HCT116 (cell line): ENCODE results near the gene DLL1. TPM values are rescaled to one million over a fixed set of nuclear protein-coding genes. Genes with fewer than 3 reads are reported as not detected.

Experiments used
- ATAC-seq: fragments of 200-7000 bp; cut with Tn5 transposase; 2 replicates; pipeline ENCODE4 v1.9.1; 2020; ENCODE audit warnings: mild to moderate bottlenecking, moderate library complexity
- BruUV-seq: library from RNA; stranded (reverse); fragments of 400-500 nt; replicated peaks from 2 replicates; lab custom pipeline; 2021; lab: Mats Ljungman, UMichigan
- CTCF ChIA-PET: fragments of 300-600 bp; sonication (Branson Sonifier 250); formaldehyde crosslinking; loops from one replicate; lab custom pipeline; 2021; ENCODE audit warnings: antibody characterized with exemption; lab: Charles Lee
- POLR2A ChIA-PET: fragments of 300-600, 350-600 bp; sonication (Branson Sonifier 250); formaldehyde crosslinking; loops from one replicate; lab custom pipeline; 2021; ENCODE audit warnings: antibody characterized with exemption; lab: Charles Lee
- RAD21 ChIA-PET, 2 experiments: fragments of 300-600 bp; sonication (Branson Sonifier 250); formaldehyde crosslinking; loops; one replicate each; lab custom pipeline; 2023; ENCODE audit warnings: low total read pairs in 2 of 2; ENCODE audit not compliant: uncharacterized antibody in 2 of 2, unreplicated experiment in 2 of 2, low non-redundant PET in 1 of 2; lab: Charles Lee
- DNase-seq: peaks from one replicate; pipeline ENCODE4 v3.0.0-alpha.2; 2010; ENCODE audit warnings: low read depth, low spot score
- H2AFZ ChIP-seq: fragments of 200-600 bp; shearing (Covaris generic), sonication (generic); 2 replicates; pipeline ENCODE4 v1.6.1; 2017; ENCODE audit warnings: low read depth, mixed run types, mixed read lengths, antibody characterized with exemption, low read length; ENCODE audit not compliant: poor library complexity, severe bottlenecking
- H3K27ac ChIP-seq: 2 replicates; pipeline ENCODE4 v1.5.1; 2012; ENCODE audit warnings: low read depth, low read length
- H3K27me3 ChIP-seq: fragments of 200-600 bp; sonication (generic); 2 replicates; pipeline ENCODE4 v1.6.1; 2016; ENCODE audit warnings: mixed run types, low read length, mixed read lengths; ENCODE audit not compliant: insufficient read depth
- H3K36me3 ChIP-seq, 2 experiments: fragments of 200-500 bp in 1 of 2; fragments of 200-600 bp in 1 of 2; sonication (Bioruptor generic) in 1 of 2; sonication (generic) in 1 of 2; 2 replicates each; pipeline versions ENCODE4 v1.5.1 to v1.6.1; 2014 to 2016; ENCODE audit warnings: low read length in 2 of 2, inconsistent platforms in 1 of 2, mixed read lengths in 1 of 2, mixed run types in 1 of 2; ENCODE audit not compliant: insufficient read depth in 2 of 2, control insufficient read depth in 1 of 2
- H3K4me1 ChIP-seq, 2 experiments: fragments of 200-600 bp in 1 of 2; sonication (generic) in 1 of 2; 2 replicates each; pipeline versions ENCODE4 v1.5.1 to v1.6.1; 2012 to 2017; ENCODE audit warnings: low read length in 2 of 2, inconsistent platforms in 1 of 2, mild to moderate bottlenecking in 1 of 2, mixed read lengths in 1 of 2, mixed run types in 1 of 2, moderate library complexity in 1 of 2; ENCODE audit not compliant: insufficient read depth in 2 of 2, control insufficient read depth in 1 of 2
- H3K4me2 ChIP-seq: fragments of 200-600 bp; sonication (generic); 2 replicates; pipeline ENCODE4 v1.6.1; 2017; ENCODE audit warnings: mixed run types, low read length, mixed read lengths
- H3K4me3 ChIP-seq, 2 experiments: fragments of 200-600 bp in 1 of 2; sonication (generic) in 1 of 2; replicated peaks in 1 of 2; 2 replicates each; pipeline ENCODE4 v1.5.1; 2011 to 2016; ENCODE audit warnings: low read length in 2 of 2, control low read depth in 1 of 2, low read depth in 1 of 2, mild to moderate bottlenecking in 1 of 2, mixed read lengths in 1 of 2, mixed run types in 1 of 2
- H3K79me2 ChIP-seq: fragments of 200-600 bp; sonication (generic); 2 replicates; pipeline ENCODE4 v1.6.1; 2017; ENCODE audit warnings: mild to moderate bottlenecking, mixed run types, low read length, moderate library complexity, mixed read lengths; ENCODE audit not compliant: insufficient read depth
- H3K9ac ChIP-seq: fragments of 200-600 bp; sonication (generic); 2 replicates; pipeline ENCODE4 v1.6.1; 2016; ENCODE audit warnings: low read length, mixed read lengths
- H3K9me2 ChIP-seq: fragments of 200-600 bp; sonication (generic), shearing (Covaris generic); 2 replicates; pipeline ENCODE4 v1.6.1; 2017; ENCODE audit warnings: mixed run types, mild to moderate bottlenecking, moderate library complexity; ENCODE audit not compliant: insufficient read depth
- H3K9me3 ChIP-seq, 2 experiments: fragments of 200-500 bp in 1 of 2; fragments of 200-600 bp in 1 of 2; sonication (Bioruptor generic) in 1 of 2; sonication (generic) in 1 of 2; 2 replicates each; pipeline ENCODE4 v1.6.1; 2014 to 2017; ENCODE audit warnings: low read length in 2 of 2, mixed read lengths in 2 of 2, inconsistent platforms in 1 of 2, low read depth in 1 of 2, mild to moderate bottlenecking in 1 of 2, mixed run types in 1 of 2, moderate library complexity in 1 of 2; ENCODE audit not compliant: control insufficient read depth in 1 of 2, insufficient read depth in 1 of 2
- H4K20me1 ChIP-seq: fragments of 200-600 bp; sonication (generic), shearing (Covaris generic); 2 replicates; pipeline ENCODE4 v1.6.1; 2017; ENCODE audit warnings: mixed run types, mild to moderate bottlenecking, moderate library complexity; ENCODE audit not compliant: insufficient read depth
- ATF3 ChIP-seq: IDR thresholded peaks from 2 replicates; pipeline ENCODE4 v1.6.1; 2012
- CBX3 ChIP-seq: IDR thresholded peaks from 2 replicates; pipeline ENCODE4 v1.6.1; 2012; ENCODE audit warnings: low read depth
- CEBPB ChIP-seq: IDR thresholded peaks from 2 replicates; pipeline ENCODE4 v1.6.1; 2012; ENCODE audit warnings: low read depth
- CTCF ChIP-seq, 3 experiments: fragments of 200-600 bp in 1 of 3; sonication (generic) in 1 of 3; IDR thresholded peaks in 2 of 3; conservative IDR thresholded peaks in 1 of 3; 2 replicates each; pipeline ENCODE4 v1.5.1; 2012 to 2017; ENCODE audit warnings: low read depth in 2 of 3, low read length in 2 of 3, antibody characterized with exemption in 1 of 3, borderline replicate concordance in 1 of 3, control low read depth in 1 of 3, mild to moderate bottlenecking in 1 of 3, mixed read lengths in 1 of 3, mixed run types in 1 of 3, moderate library complexity in 1 of 3; ENCODE audit not compliant: insufficient read depth in 1 of 3
- FOSL1 ChIP-seq: IDR thresholded peaks from 2 replicates; pipeline ENCODE4 v1.6.1; 2012; ENCODE audit warnings: low read depth
- JUND ChIP-seq: IDR thresholded peaks from 2 replicates; pipeline ENCODE4 v1.6.1; 2012
- MAX ChIP-seq: IDR thresholded peaks from 2 replicates; pipeline ENCODE4 v1.6.1; 2012
- POLR2A ChIP-seq: IDR thresholded peaks from 2 replicates; pipeline ENCODE4 v1.7.0; 2011; ENCODE audit warnings: borderline replicate concordance; ENCODE audit not compliant: insufficient read depth, insufficient read length; ENCODE audit errors: extremely low read depth
- POLR2AphosphoS5 ChIP-seq: IDR thresholded peaks from 2 replicates; pipeline ENCODE4 v1.6.1; 2011; ENCODE audit warnings: mild to moderate bottlenecking, low read depth, low read length, moderate library complexity
- RAD21 ChIP-seq: IDR thresholded peaks from 2 replicates; pipeline ENCODE4 v1.6.1; 2012; ENCODE audit warnings: low read depth, mild to moderate bottlenecking
- REST ChIP-seq: IDR thresholded peaks from 2 replicates; pipeline ENCODE4 v1.6.1; 2012; ENCODE audit warnings: low read depth
- SIN3A ChIP-seq: IDR thresholded peaks from 2 replicates; pipeline ENCODE4 v1.6.1; 2012; ENCODE audit warnings: low read depth
- SP1 ChIP-seq: IDR thresholded peaks from 2 replicates; pipeline ENCODE4 v1.6.1; 2012; ENCODE audit warnings: low read depth
- SRF ChIP-seq: IDR thresholded peaks from 2 replicates; pipeline ENCODE4 v1.6.1; 2012; ENCODE audit warnings: low read depth
- YY1 ChIP-seq: IDR thresholded peaks from 2 replicates; pipeline ENCODE4 v1.6.1; 2011; ENCODE audit warnings: low read length, low read depth, moderate library complexity, mild to moderate bottlenecking; ENCODE audit not compliant: insufficient replicate concordance; ENCODE audit errors: extremely low read depth
- ZBTB33 ChIP-seq: IDR thresholded peaks from 2 replicates; pipeline ENCODE4 v1.6.1; 2011; ENCODE audit warnings: mild to moderate bottlenecking, low read length, moderate library complexity; ENCODE audit not compliant: insufficient replicate concordance; ENCODE audit errors: extremely low read depth
- ZFX ChIP-seq: fragments of 450-650 bp; IDR thresholded peaks from 2 replicates; pipeline ENCODE4 v1.6.1; 2017
- intact Hi-C: fragments of 100-400 bp; cut with micrococcal nuclease; formaldehyde crosslinking; loops from 2 replicates; pipeline ENCODE4 v1.10.0; 2022
- total RNA-seq: library from RNA; stranded (reverse); gene quantifications from one replicate; pipeline ENCODE4 v1.2.1, GENCODE V29; 2021; ENCODE audit not compliant: unreplicated experiment

Gene DLL1
- total RNA-seq, 1 experiment from 2014 or later = 5.3 TPM

- H3K36me3 ChIP-seq = no peaks in the 10 kb centered on the region
- CTCF ChIA-PET = no interaction called here
- intact Hi-C loops = no loop called here
- DNase-seq = no peak
- H3K27me3 ChIP-seq = no peaks in the 10 kb centered on the region
- no peaks in the 10 kb centered on the region for H3K79me2 ChIP-seq
- POLR2A ChIA-PET = no interaction called here
- H3K4me1 ChIP-seq = no peaks in the 10 kb centered on the region
- no peaks in the 10 kb centered on the region for H4K20me1 ChIP-seq
- no peak for ATAC-seq
- TF ChIP-seq RAD21 (no peak), POLR2AphosphoS5 (no peak), JUND (no peak), MAX (no peak), YY1 (no peak), POLR2A (no peak), CTCF (IDR thresholded peaks at IDR 0.05 in 2 of 3, conservative IDR thresholded peaks at IDR 0.05 in 1 of 3; ENCODE audit: borderline replicate concordance in 1 of 3, insufficient read depth in 1 of 3, low read depth in 2 of 3, low read length in 2 of 3) (no peak), CEBPB (no peak), ZFX (no peak), ATF3 (no peak), SP1 (no peak), SIN3A (no peak), REST (no peak), CBX3 (no peak), ZBTB33 (no peak), FOSL1 (no peak), SRF (no peak)
- H3K9me2 ChIP-seq = no peaks in the 10 kb centered on the region
- H3K4me2 ChIP-seq = no peak overlapping the region
- BruUV-seq = no TSS peak
- H3K27ac ChIP-seq = no peak overlapping the region
- H2AFZ ChIP-seq = no peak overlapping the region
- H3K9me3 ChIP-seq = no peaks in the 10 kb centered on the region
- no peak overlapping the region for H3K4me3 ChIP-seq
- RAD21 ChIA-PET = no interaction called here
- H3K9ac ChIP-seq = no peak overlapping the region
Measured at GRCh38 chr6:170273191-170273590, 17.7 kb downstream of the DLL1 start.
